ENCODE measurements around the gene GART. TPM values are rescaled to one million over a fixed set of nuclear protein-coding genes. Genes with fewer than 3 reads are reported as not detected.
"Not testable (repeated sequence)": the region's sequence is repeated elsewhere in the genome, so short reads cannot be mapped to it uniquely, and the experiment has no call there.

The GART gene
- total RNA-seq, 4 donors from 2014 or later: 38.7 to 147 (median 88.7) TPM

- intact Hi-C loops (cut with DNase I): no loop called here
- no peak for DNase-seq
- 44 to 45% methylated on average over 9 of the region's 9 CpGs for WGBS, 2 donors
- Histone ChIP-seq H3K36me3 (no peaks in the 10 kb centered on the region), H3K4me3 (peak overlapping the region; percentile 85 to 100 (median 90)), H3K27ac (peak overlapping the region; percentile 94 to 100 (median 96)), H3K27me3 (no peaks in the 10 kb centered on the region), H3K4me1 (peaks cover 3 to 31% (median 9%) of the 10 kb centered on the region in 3 donors), H3K9me3 (no peaks in the 10 kb centered on the region)
- no peak for TF ChIP-seq POLR2A (IDR thresholded peaks at IDR 0.05)
- no peak for TF ChIP-seq CTCF (IDR thresholded peaks at IDR 0.05)
Observed at GRCh38 chr21:33478182-33478581, 63.7 kb downstream of the GART start.

DNA sequence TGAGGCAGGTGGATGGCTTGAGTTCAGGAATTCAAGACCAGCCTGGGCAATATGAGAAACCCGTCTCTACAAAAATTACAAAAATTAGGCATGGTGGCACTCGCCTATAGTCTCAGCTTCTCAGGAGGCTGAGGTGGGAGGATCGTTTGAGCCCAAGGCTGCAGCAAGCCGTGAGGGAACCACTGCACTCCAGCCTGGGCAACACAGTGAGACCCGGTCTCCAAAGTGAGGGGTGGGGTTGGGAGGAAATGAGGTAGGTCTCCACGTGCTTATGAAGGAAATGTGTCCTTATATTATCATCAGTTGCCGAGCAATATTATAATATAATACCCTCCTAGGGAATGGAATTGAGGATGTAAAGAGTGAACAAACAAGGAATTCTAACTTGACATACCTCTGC, 64.9 kb downstream of the GART start:
- TF ChIP-seq CTCF (IDR thresholded peaks at IDR 0.05): no peak
- no peak overlapping the region for H3K27ac ChIP-seq
- intact Hi-C loops (cut with DNase I): no loop called here
- WGBS, 2 donors: 77 to 79% methylated on average over 6 to 7 of the region's 7 CpGs
- no peak overlapping the region for H3K4me3 ChIP-seq
- no peaks in the 10 kb centered on the region for H3K9me3 ChIP-seq
- DNase-seq: no peak
- no peaks in the 10 kb centered on the region for H3K36me3 ChIP-seq
- no peaks in the 10 kb centered on the region for H3K27me3 ChIP-seq
- peaks cover 3 to 31% (median 9%) of the 10 kb centered on the region in 3 donors for H3K4me1 ChIP-seq

- H3K36me3 ChIP-seq: no peaks in the 10 kb centered on the region
- 94 to 96% methylated on average over 3 of the region's 3 CpGs for WGBS, 2 donors
- H3K4me3 ChIP-seq: no peak overlapping the region
- TF ChIP-seq CTCF (IDR thresholded peaks at IDR 0.05) (no peak), POLR2A (IDR thresholded peaks at IDR 0.05) (no peak)
- no peak overlapping the region for H3K27ac ChIP-seq
- no peaks in the 10 kb centered on the region for H3K9me3 ChIP-seq
- intact Hi-C loops (cut with DNase I): no loop called here
- DNase-seq: no peak
- peaks cover 0 to 15% (median 5%) of the 10 kb centered on the region in 3 donors for H3K4me1 ChIP-seq
- no peaks in the 10 kb centered on the region for H3K27me3 ChIP-seq
Observed at GRCh38 chr21:33473344-33473743, 68.6 kb downstream of the GART start.

DNA sequence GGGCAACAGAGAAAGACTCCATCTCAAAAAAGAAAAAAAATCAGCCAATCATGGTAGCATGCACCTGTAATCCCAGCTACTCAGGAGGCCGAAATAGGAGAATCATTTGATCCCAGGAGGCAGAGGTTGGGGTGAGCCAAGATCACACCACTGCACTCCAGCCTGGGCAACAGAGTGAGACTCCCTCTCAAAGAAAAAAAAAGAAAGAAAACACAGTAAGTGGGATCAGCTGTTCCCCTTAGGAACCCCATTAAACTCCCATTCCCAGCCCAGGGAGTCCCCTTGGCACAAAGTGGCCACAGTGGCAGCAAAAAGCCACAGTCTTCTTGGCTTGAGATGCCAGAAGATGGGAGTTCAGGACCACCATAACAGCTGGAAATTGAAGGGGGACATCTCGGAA, 71.2 kb downstream of the GART start:
- Histone ChIP-seq H3K4me1 (no peaks in the 10 kb centered on the region), H3K27ac (no peak overlapping the region), H3K9me3 (no peaks in the 10 kb centered on the region), H3K36me3 (peaks cover 0 to 13% (median 0%) of the 10 kb centered on the region in 3 donors), H3K27me3 (no peaks in the 10 kb centered on the region), H3K4me3 (no peak overlapping the region)
- TF ChIP-seq POLR2A (IDR thresholded peaks at IDR 0.05): no peak
- no peak for TF ChIP-seq CTCF (IDR thresholded peaks at IDR 0.05)
- intact Hi-C loops (cut with DNase I): no loop called here
- DNase-seq: no peak
- WGBS, 2 donors: 72 to 96% methylated on average over 2 of the region's 2 CpGs

DNA sequence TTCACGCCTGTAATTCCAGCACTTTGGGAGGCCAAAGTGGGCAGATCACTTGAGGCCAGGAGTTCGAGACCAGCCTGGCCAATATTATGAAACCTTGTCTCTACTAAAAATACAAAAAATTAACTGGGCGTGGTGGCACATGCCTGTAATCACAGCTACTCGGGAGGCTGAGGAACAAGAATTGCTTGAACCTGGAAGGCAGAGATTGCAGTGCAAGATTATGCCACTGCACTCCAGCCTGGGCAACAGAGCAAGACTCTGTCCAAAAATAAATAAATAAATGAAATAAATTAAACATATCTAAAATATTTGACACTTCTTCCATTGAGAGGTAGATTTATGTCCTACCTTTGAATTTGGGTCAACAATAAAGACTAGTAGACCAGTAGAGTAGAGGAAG, 72.7 kb downstream of the GART start:
- intact Hi-C loops (cut with DNase I); H3K9me3 ChIP-seq; H3K27me3 ChIP-seq; DNase-seq; H3K4me3 ChIP-seq; H3K4me1 ChIP-seq; H3K27ac ChIP-seq: not testable (repeated sequence)
- 78 to 81% methylated on average over 4 of the region's 4 CpGs for WGBS, 2 donors
- H3K36me3 ChIP-seq: peaks cover 0 to 28% (median 0%) of the 10 kb centered on the region in 3 donors

Data from esophagus squamous epithelium (tissue), 5 donors.